Activated effector memory CD4-positive, alpha-beta T cell treated with Interleukin-2 at 50 U/mL for 16 hours (primary cell): ENCODE results near the gene DUSP5.

Source experiments
- DNase-seq: peaks from one replicate; pipeline ENCODE4 v3.0.0-alpha.2; 2020

The DUSP5 gene

DNA sequence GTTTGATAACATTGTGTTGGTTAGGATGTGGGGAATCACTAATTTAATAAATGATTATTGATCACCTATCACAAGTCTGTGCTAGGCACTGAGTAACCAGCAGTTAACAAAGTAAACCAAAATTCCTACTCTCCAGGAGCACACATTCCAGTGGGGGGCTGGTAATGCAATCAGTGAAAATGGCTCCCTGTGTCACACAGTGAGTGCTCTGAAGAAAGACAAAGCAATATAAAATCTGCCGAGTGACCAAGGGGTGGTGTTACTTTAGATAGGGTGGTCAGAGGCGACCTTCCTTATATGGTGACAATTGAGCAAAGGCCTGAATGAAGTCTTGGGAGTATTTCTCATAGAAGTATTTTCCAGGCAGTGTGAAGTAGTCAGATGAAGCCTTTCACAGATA lies 56.2 kb downstream of the DUSP5 start:
- DNase-seq = no peak

GRCh38 chr10:110556296-110556695 lies 58.6 kb downstream of the DUSP5 start:
- DNase-seq = no peak

GRCh38 chr10:110556969-110557601 lies 59.4 kb downstream of the DUSP5 start:
- DNase-seq = peak; percentile 44

DNA sequence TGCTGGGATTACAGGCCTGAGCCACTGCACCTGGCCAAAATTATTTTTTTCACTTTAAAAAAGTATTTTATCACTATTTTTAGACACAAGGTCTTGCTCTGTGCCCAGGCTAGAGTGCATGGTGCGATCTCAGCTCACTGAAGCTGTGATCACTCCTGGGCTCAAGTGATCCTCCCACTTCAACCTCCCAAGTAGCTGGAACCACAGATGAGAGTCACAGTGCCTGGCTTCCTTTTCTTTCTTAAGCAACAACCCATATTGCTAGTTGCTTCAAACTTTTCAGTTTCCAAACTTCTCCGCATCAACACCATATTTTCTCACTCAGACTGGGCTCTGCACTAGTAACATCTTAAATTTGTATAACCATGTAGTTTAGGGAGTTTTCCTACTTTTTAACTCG lies 60.3 kb downstream of the DUSP5 start:
- no peak for DNase-seq

DNA sequence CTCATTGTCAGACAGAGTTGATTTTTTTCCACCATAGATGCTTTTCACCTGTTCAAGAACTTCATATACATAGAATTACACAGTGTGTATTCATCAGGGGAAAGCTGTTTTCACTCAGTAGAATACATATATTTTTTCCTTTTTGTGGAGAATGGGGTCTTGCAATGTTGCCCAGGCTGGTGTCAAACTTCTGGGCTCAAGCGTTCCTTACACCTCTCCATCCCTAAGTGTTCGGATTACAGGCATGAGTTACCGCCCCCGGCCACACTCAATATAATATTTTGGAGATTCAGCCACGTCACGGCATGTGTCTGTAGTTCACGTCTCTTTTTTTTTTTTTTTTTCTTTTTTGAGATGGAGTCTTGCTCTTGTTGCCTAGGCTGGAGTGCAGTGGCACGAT lies 62.3 kb downstream of the DUSP5 start:
- no peak for DNase-seq
